Stomach smooth muscle (tissue), 2 donors: ENCODE measurements around the gene ROCK2.

Experiments used
- H3K27ac ChIP-seq: one replicate; pipeline ENCODE4 v1.7.0; 2013; ENCODE audit warnings: mild to moderate bottlenecking, low read length, inconsistent platforms
- H3K27me3 ChIP-seq, 2 donors: one replicate each; pipeline ENCODE4 v1.7.0; 2013; ENCODE audit warnings: low read length in 2 of 2; ENCODE audit not compliant: insufficient read depth in 2 of 2, control insufficient read depth in 1 of 2
- H3K36me3 ChIP-seq, 2 donors: one replicate each; pipeline ENCODE4 v1.7.0; 2013; ENCODE audit warnings: low read length in 2 of 2; ENCODE audit not compliant: control insufficient read depth in 2 of 2, insufficient read depth in 2 of 2
- H3K4me1 ChIP-seq: one replicate; pipeline ENCODE4 v1.7.0; 2013; ENCODE audit warnings: low read length; ENCODE audit not compliant: control insufficient read depth, insufficient read depth
- H3K4me3 ChIP-seq, 2 donors: one replicate each; pipeline ENCODE4 v1.7.0; 2013; ENCODE audit warnings: low read length in 2 of 2
- H3K9ac ChIP-seq, 2 donors: one replicate each; pipeline ENCODE4 v1.7.0; 2013; ENCODE audit warnings: low read length in 2 of 2, mild to moderate bottlenecking in 1 of 2
- H3K9me3 ChIP-seq, 2 donors: one replicate each; pipeline ENCODE4 v1.7.0; 2013; ENCODE audit warnings: low read length in 2 of 2; ENCODE audit not compliant: control insufficient read depth in 2 of 2
- donor health status: healthy.
- donor health status: Pancreatic carcinoma.

ROCK2 gene

GRCh38 chr2:11250400-11251196 is 93.8 kb downstream of the ROCK2 start:
- Histone ChIP-seq H3K9ac (no peak overlapping the region), H3K9me3 (no peaks in the 10 kb centered on the region), H3K27me3 (no peaks in the 10 kb centered on the region), H3K4me3 (no peak overlapping the region), H3K36me3 (no peaks in the 10 kb centered on the region), H3K27ac (no peak overlapping the region), H3K4me1 (no peaks in the 10 kb centered on the region)

- H3K4me1 ChIP-seq = no peaks in the 10 kb centered on the region
Measured at GRCh38 chr2:11245322-11245721, 99.1 kb downstream of the ROCK2 start.

GRCh38 chr2:11244091-11244826 is 100.2 kb downstream of the ROCK2 start:
- Histone ChIP-seq H3K4me3 (no peak overlapping the region), H3K9me3 (no peaks in the 10 kb centered on the region), H3K4me1 (no peaks in the 10 kb centered on the region), H3K36me3 (no peaks in the 10 kb centered on the region), H3K9ac (no peak overlapping the region), H3K27me3 (no peaks in the 10 kb centered on the region), H3K27ac (no peak overlapping the region)

More at GRCh38 chr2:11245322-11245721, 99.1 kb downstream of the ROCK2 start:
- H3K27ac ChIP-seq = no peak overlapping the region
- no peak overlapping the region for H3K9ac ChIP-seq
- no peaks in the 10 kb centered on the region for H3K9me3 ChIP-seq
- H3K36me3 ChIP-seq = no peaks in the 10 kb centered on the region
- no peaks in the 10 kb centered on the region for H3K27me3 ChIP-seq
- no peak overlapping the region for H3K4me3 ChIP-seq

- Histone ChIP-seq H3K36me3 (no peaks in the 10 kb centered on the region), H3K4me1 (no peaks in the 10 kb centered on the region), H3K4me3 (no peak overlapping the region), H3K27me3 (no peaks in the 10 kb centered on the region), H3K9ac (no peak overlapping the region), H3K27ac (no peak overlapping the region), H3K9me3 (no peaks in the 10 kb centered on the region)
Measured at GRCh38 chr2:11243512-11243911, 100.9 kb downstream of the ROCK2 start.

- no peak overlapping the region for H3K27ac ChIP-seq
- no peaks in the 10 kb centered on the region for H3K9me3 ChIP-seq
- H3K4me1 ChIP-seq = no peaks in the 10 kb centered on the region
- no peak overlapping the region for H3K9ac ChIP-seq
- H3K4me3 ChIP-seq = no peak overlapping the region
- H3K27me3 ChIP-seq = no peaks in the 10 kb centered on the region
- H3K36me3 ChIP-seq = no peaks in the 10 kb centered on the region
Measured at GRCh38 chr2:11242542-11243174, 101.8 kb downstream of the ROCK2 start.

GRCh38 chr2:11241412-11242203 is 102.8 kb downstream of the ROCK2 start:
- no peak overlapping the region for H3K9ac ChIP-seq
- H3K9me3 ChIP-seq = no peaks in the 10 kb centered on the region
- H3K27ac ChIP-seq = no peak overlapping the region
- no peaks in the 10 kb centered on the region for H3K36me3 ChIP-seq
- no peak overlapping the region for H3K4me3 ChIP-seq
- no peaks in the 10 kb centered on the region for H3K27me3 ChIP-seq
- no peaks in the 10 kb centered on the region for H3K4me1 ChIP-seq

GRCh38 chr2:11239666-11240462 is 104.6 kb downstream of the ROCK2 start:
- no peaks in the 10 kb centered on the region for H3K36me3 ChIP-seq
- H3K27ac ChIP-seq = no peak overlapping the region
- H3K9me3 ChIP-seq = no peaks in the 10 kb centered on the region

GRCh38 chr2:11239147-11239546 is 105.3 kb downstream of the ROCK2 start:
- no peak overlapping the region for H3K27ac ChIP-seq
- H3K4me1 ChIP-seq = no peaks in the 10 kb centered on the region
- H3K4me3 ChIP-seq = no peak overlapping the region
- no peak overlapping the region for H3K9ac ChIP-seq
- no peaks in the 10 kb centered on the region for H3K27me3 ChIP-seq
- H3K36me3 ChIP-seq = no peaks in the 10 kb centered on the region
- no peaks in the 10 kb centered on the region for H3K9me3 ChIP-seq

More at GRCh38 chr2:11239666-11240462, 104.6 kb downstream of the ROCK2 start:
- Histone ChIP-seq H3K9ac (no peak overlapping the region), H3K4me1 (no peaks in the 10 kb centered on the region), H3K27me3 (no peaks in the 10 kb centered on the region), H3K4me3 (no peak overlapping the region)

GRCh38 chr2:11237122-11237521 is 107.3 kb downstream of the ROCK2 start:
- Histone ChIP-seq H3K36me3 (no peaks in the 10 kb centered on the region), H3K27ac (no peak overlapping the region), H3K4me3 (no peak overlapping the region), H3K27me3 (no peaks in the 10 kb centered on the region), H3K9me3 (no peaks in the 10 kb centered on the region), H3K4me1 (no peaks in the 10 kb centered on the region), H3K9ac (no peak overlapping the region)

GRCh38 chr2:11236335-11236734 is 108.1 kb downstream of the ROCK2 start:
- no peak overlapping the region for H3K27ac ChIP-seq
- H3K4me3 ChIP-seq = no peak overlapping the region
- no peaks in the 10 kb centered on the region for H3K27me3 ChIP-seq
- H3K4me1 ChIP-seq = no peaks in the 10 kb centered on the region
- H3K9me3 ChIP-seq = no peaks in the 10 kb centered on the region
- no peaks in the 10 kb centered on the region for H3K36me3 ChIP-seq
- H3K9ac ChIP-seq = no peak overlapping the region
